Spleen (tissue), 11 donors: ENCODE measurements around the gene MYO7A. TPM values are rescaled to one million over a fixed set of nuclear protein-coding genes. Genes with fewer than 3 reads are reported as not detected.

ENCODE experiments used
- DNase-seq: peaks from one replicate; pipeline ENCODE4 v3.0.0-alpha.2; 2020
- H3K27ac ChIP-seq, 8 donors: fragments of 200-600 bp; sonication (generic) in 7 of 8; 1 replicate in 4 of 8; 2 replicates in 4 of 8; pipeline versions ENCODE4 v1.5.0 to v1.8.0; 2016 to 2021; ENCODE audit warnings: inconsistent platforms in 4 of 8, mild to moderate bottlenecking in 4 of 8, moderate library complexity in 1 of 8
- H3K27me3 ChIP-seq, 7 donors: fragments of 200-600 bp; sonication (generic) in 6 of 7; replicated peaks in 1 of 7; 1 replicate in 4 of 7; 2 replicates in 3 of 7; pipeline versions ENCODE4 v1.5.0 to v1.8.0; 2016 to 2021; ENCODE audit warnings: inconsistent platforms in 3 of 7, mild to moderate bottlenecking in 1 of 7
- H3K36me3 ChIP-seq, 6 donors: fragments of 200-600 bp; sonication (generic) in 5 of 6; 1 replicate in 4 of 6; 2 replicates in 2 of 6; pipeline versions ENCODE4 v1.5.0 to v1.8.0; 2016 to 2021; ENCODE audit warnings: inconsistent platforms in 2 of 6
- H3K4me1 ChIP-seq, 6 donors: fragments of 200-600 bp; sonication (generic) in 5 of 6; 1 replicate in 3 of 6; 2 replicates in 3 of 6; pipeline versions ENCODE4 v1.5.0 to v1.8.0; 2016 to 2021; ENCODE audit warnings: inconsistent platforms in 3 of 6
- H3K4me3 ChIP-seq, 8 donors: fragments of 200-600 bp; sonication (generic) in 7 of 8; 1 replicate in 4 of 8; 2 replicates in 4 of 8; pipeline versions ENCODE4 v1.5.0 to v1.8.0; 2016 to 2021; ENCODE audit warnings: inconsistent platforms in 4 of 8, mild to moderate bottlenecking in 4 of 8, moderate library complexity in 2 of 8
- H3K9me3 ChIP-seq, 8 donors: fragments of 200-600 bp; sonication (generic) in 7 of 8; 1 replicate in 4 of 8; 2 replicates in 4 of 8; pipeline versions ENCODE4 v1.5.0 to v1.8.0; 2016 to 2021; ENCODE audit warnings: inconsistent platforms in 4 of 8
- POLR2A ChIP-seq, 3 donors: fragments of 450-650 bp; IDR thresholded peaks; one replicate each; pipeline ENCODE4 v1.5.1; 2017; ENCODE audit warnings: antibody characterized with exemption in 3 of 3, mild to moderate bottlenecking in 1 of 3
- POLR2AphosphoS5 ChIP-seq, 3 donors: sonication (generic); formaldehyde crosslinking; IDR thresholded peaks; one replicate each; pipeline ENCODE4 v1.5.1; 2017; ENCODE audit warnings: antibody characterized with exemption in 3 of 3
- WGBS, 5 donors: extraction: QIAGEN DNeasy Blood & Tissue Kit in 3 of 5; methylation state at CpG; one replicate each; pipeline versions ENCODE4 v1.1.5 to v1.1.7; 2013 to 2018; 5-methylcytosine and 5-hydroxymethylcytosine counted together
- intact Hi-C: fragments of 100-400 bp; cut with DNase I; formaldehyde crosslinking; loops from one replicate; pipeline ENCODE4 v1.15.0; 2023; ENCODE audit warnings: low total_unique reads
- polyA plus RNA-seq, 3 donors: library from polyadenylated mRNA; stranded (reverse); fragments of 200-250 nt; gene quantifications; one replicate each; pipeline ENCODE4 v1.2.1, GENCODE V29; 2013
- total RNA-seq, 7 donors: library from RNA; depleted of rRNA in 3 of 7; stranded (reverse); fragments of >200 nt in 3 of 7; fragmentation: NEBNext Ultra II Directional in 4 of 7; extraction: Animal tissue kit (Norgen Biotek cat#: 25700) in 4 of 7; gene quantifications; one replicate each; pipeline versions ENCODE4 v1.1.0 to v1.2.1, GENCODE V29; 2016 to 2021
- TF ChIP-seq, protein P1 (sequence below), 11 experiments: fragments of 200-600 bp in 7 of 11; fragments of 450-650 bp in 4 of 11; sonication (generic) in 4 of 11; IDR thresholded peaks in 8 of 11; conservative IDR thresholded peaks in 3 of 11; 1 replicate in 7 of 11; 2 replicates in 4 of 11; pipeline versions ENCODE4 v1.4.0 to v1.8.0; 2016 to 2021; ENCODE audit warnings: antibody characterized with exemption in 11 of 11, inconsistent platforms in 4 of 11, mild to moderate bottlenecking in 1 of 11
- donor health status: healthy with polysubstance abuse.
- donor health status: DM: no; HTN: no; CAD: no; lungs with moderate emphysema.
- donor health status: DM: no; HTN: no; CAD: no.
- donor health status: Bipolar disorder and iron deficiency.
- donor health status: healthy.
- donor health status: DM: no; HTN: no; CAD: no.
- donor health status: DM: yes; HTN: yes; CAD: no.

The MYO7A gene
- total and polyA plus RNA-seq, 10 donors = 3.5 to 147 (median 33.0) TPM

DNA sequence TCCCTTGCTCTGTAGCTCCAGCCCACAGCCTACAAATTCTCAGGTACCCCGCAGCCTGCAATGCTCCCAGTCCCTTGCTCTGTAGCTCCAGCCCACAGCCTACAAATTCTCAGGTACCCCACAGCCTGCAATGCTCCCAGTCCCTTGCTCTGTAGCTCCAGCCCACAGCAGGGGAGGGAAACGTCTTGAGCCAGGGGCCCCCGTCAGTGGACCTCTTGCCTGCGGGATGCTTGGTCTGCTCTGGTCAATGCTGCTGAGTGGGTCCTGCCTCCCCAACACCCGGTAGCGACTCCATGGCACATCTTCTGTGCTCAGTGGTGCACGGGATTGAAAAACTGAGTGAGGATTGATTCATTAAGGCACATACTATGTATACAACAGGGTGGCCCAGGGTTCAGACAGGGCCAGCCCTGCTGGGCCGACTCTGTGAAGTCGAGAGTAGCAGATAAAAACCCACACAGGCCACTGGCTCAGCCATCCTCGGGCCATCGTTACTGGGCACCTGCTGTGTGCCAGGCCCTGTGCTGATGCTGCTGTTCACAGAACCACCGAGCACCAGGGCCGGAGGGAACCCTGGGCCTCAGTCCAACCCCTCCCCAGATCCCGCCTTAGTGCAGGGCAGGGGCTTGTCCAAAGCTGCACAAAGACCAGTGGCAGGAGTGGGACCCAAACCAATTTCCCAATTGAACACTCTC lies 69.7 kb downstream of the MYO7A start:
- Histone ChIP-seq H3K9me3 (no peaks in the 10 kb centered on the region), H3K4me1 (no peaks in the 10 kb centered on the region), H3K27ac (no peak overlapping the region), H3K4me3 (no peak overlapping the region), H3K27me3 (no peaks in the 10 kb centered on the region), H3K36me3 (peaks cover 0 to 80% (median 8%) of the 10 kb centered on the region in 6 donors)
- TF ChIP-seq POLR2AphosphoS5 (IDR thresholded peaks at IDR 0.05) (no peak), POLR2A (IDR thresholded peaks at IDR 0.05) (no peak)
- TF ChIP-seq, protein P1, sequence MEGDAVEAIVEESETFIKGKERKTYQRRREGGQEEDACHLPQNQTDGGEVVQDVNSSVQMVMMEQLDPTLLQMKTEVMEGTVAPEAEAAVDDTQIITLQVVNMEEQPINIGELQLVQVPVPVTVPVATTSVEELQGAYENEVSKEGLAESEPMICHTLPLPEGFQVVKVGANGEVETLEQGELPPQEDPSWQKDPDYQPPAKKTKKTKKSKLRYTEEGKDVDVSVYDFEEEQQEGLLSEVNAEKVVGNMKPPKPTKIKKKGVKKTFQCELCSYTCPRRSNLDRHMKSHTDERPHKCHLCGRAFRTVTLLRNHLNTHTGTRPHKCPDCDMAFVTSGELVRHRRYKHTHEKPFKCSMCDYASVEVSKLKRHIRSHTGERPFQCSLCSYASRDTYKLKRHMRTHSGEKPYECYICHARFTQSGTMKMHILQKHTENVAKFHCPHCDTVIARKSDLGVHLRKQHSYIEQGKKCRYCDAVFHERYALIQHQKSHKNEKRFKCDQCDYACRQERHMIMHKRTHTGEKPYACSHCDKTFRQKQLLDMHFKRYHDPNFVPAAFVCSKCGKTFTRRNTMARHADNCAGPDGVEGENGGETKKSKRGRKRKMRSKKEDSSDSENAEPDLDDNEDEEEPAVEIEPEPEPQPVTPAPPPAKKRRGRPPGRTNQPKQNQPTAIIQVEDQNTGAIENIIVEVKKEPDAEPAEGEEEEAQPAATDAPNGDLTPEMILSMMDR (IDR thresholded peaks at IDR 0.05 in 8 of 11, conservative IDR thresholded peaks at IDR 0.05 in 3 of 11) = no peak
- DNase-seq = peak; percentile 41
- intact Hi-C loops = loop anchor here (10.0 kb wide), 1 partner anchor 347 kb away; no protein-coding TSS in a partner anchor
- WGBS, 5 donors = 92 to 95% (median 93%) methylated on average over 14 of the region's 14 CpGs

DNA sequence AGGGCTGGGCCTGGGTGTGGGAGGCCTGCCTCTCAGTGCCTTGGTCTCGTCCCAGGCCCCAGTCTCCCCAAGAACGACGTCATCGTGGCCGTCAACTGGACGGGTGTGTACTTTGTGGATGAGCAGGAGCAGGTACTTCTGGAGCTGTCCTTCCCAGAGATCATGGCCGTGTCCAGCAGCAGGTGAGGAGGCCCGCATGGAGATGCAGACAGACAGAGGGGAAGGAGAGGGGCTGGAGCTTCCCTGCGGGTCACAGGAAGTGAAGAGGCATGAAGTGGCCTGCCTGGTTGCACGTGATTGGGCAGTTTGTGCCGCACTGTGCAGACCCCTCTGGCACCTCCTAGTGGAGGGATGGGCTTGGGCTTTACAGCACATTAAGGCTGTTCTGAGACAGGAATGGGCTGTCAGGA lies 70.4 kb downstream of the MYO7A start:
- Histone ChIP-seq H3K4me3 (no peak overlapping the region), H3K27me3 (no peaks in the 10 kb centered on the region), H3K27ac (no peak overlapping the region), H3K4me1 (no peaks in the 10 kb centered on the region), H3K9me3 (no peaks in the 10 kb centered on the region), H3K36me3 (peaks cover 0 to 84% (median 8%) of the 10 kb centered on the region in 6 donors)
- TF ChIP-seq POLR2A (IDR thresholded peaks at IDR 0.05) (no peak), POLR2AphosphoS5 (IDR thresholded peaks at IDR 0.05) (peak in 1 of 3 donors; percentile 20)
- TF ChIP-seq, protein P1 (IDR thresholded peaks at IDR 0.05 in 8 of 11, conservative IDR thresholded peaks at IDR 0.05 in 3 of 11) = peak in 1 of 11 experiments; percentile 15
- DNase-seq = peak; percentile 62
- intact Hi-C loops = loop anchor here (10.0 kb wide), 1 partner anchor 346 kb away; no protein-coding TSS in a partner anchor
- 76 to 84% (median 80%) methylated on average over 10 to 11 of the region's 11 CpGs for WGBS, 5 donors

GRCh38 chr11:77199137-77199745 lies 71.2 kb downstream of the MYO7A start:
- Histone ChIP-seq H3K4me3 (no peak overlapping the region), H3K27me3 (no peaks in the 10 kb centered on the region), H3K9me3 (no peaks in the 10 kb centered on the region), H3K27ac (no peak overlapping the region), H3K36me3 (peaks cover 0 to 84% (median 5%) of the 10 kb centered on the region in 6 donors), H3K4me1 (no peaks in the 10 kb centered on the region)
- WGBS, 5 donors = 85 to 99% (median 92%) methylated on average over 4 to 13 of the region's 13 CpGs
- no peak for TF ChIP-seq POLR2AphosphoS5 (IDR thresholded peaks at IDR 0.05)
- TF ChIP-seq, protein P1 (IDR thresholded peaks at IDR 0.05 in 8 of 11, conservative IDR thresholded peaks at IDR 0.05 in 3 of 11) = no peak
- TF ChIP-seq POLR2A (IDR thresholded peaks at IDR 0.05) = no peak
- intact Hi-C loops = loop anchor here (10.0 kb wide), 1 partner anchor 346 kb away; no protein-coding TSS in a partner anchor
- peak; percentile 65 for DNase-seq
